ENCODE data around the gene TEX12. TPM values are rescaled to one million over a fixed set of nuclear protein-coding genes. Genes with fewer than 3 reads are reported as not detected.

TEX12 gene
- total and polyA plus RNA-seq, 2 experiments from 2014 or later: 1.1 TPM; not detected in 1

GRCh38 chr11:112121981-112122615 lies 45.1 kb upstream of the TEX12 start (continued):
- TF ChIP-seq ZNF462 (CRISPR knock-in tag; IDR thresholded peaks at IDR 0.05): no peak
- no peak for TF ChIP-seq EZH2 (IDR thresholded peaks at IDR 0.05; ENCODE audit: low read depth, unreplicated experiment)
- TF ChIP-seq JUNB (IDR thresholded peaks at IDR 0.05; ENCODE audit: unreplicated experiment): no peak
- no peak for TF ChIP-seq REST (IDR thresholded peaks at IDR 0.05; ENCODE audit: unreplicated experiment)
- TF ChIP-seq EZH2phosphoT487 (IDR thresholded peaks at IDR 0.05; ENCODE audit: unreplicated experiment): no peak
- TF ChIP-seq POLR2AphosphoS5 (IDR thresholded peaks at IDR 0.05; ENCODE audit: low read depth): no peak
